GM11168 (cell line): ENCODE data around the gene BICC1.
"Not testable (repeated sequence)": the region's sequence is repeated elsewhere in the genome, so short reads cannot be mapped to it uniquely, and the experiment has no call there.

Experiments
- in situ Hi-C: fragments of 300-500 bp; cut with MboI; formaldehyde crosslinking; loops from one replicate; pipeline ENCODE4 v1.12.0; 2022; ENCODE audit warnings: low sequenced_read_pairs; ENCODE audit not compliant: unreplicated experiment

BICC1 gene

DNA sequence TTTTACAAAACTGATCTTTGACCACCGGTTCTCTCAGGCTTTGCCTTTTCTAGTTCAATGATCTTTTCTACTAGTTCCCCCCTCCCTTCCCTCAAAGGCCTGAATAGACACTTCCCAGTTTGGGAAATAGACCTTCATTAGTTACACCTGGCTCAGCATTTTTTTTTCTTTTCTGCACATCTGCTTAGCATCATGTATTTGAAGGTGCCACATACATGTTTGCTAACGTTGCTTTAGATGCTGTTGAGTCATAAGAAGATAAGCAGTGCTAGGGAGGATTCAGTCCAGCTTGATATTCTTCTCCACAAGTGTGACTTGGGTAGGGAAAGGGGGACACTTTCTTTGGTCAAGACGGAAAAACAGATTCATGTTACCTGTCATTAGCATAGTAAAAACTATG, 78.3 kb downstream of the BICC1 start:
- in situ Hi-C loops = no loop called here

DNA sequence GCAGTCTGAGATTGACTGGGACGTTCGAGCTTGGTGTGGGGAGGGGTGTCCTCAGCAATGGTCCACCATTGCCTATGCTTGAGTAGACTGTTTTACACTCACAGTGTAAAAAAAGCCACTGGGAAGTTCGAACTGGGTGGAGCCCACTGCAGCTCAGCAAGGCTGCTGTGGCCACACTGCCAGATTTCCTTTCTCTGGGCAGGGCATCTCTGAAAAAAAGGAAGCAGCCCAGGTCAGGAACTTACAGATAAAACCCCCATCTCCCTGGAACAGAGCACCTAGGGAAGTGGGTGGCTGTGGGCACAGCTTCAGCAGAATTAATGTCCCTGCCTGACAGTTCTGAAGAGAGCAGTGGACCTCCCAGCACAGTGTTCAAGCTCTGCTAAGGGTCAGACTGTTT, 80.3 kb downstream of the BICC1 start:
- in situ Hi-C loops = no loop called here

DNA sequence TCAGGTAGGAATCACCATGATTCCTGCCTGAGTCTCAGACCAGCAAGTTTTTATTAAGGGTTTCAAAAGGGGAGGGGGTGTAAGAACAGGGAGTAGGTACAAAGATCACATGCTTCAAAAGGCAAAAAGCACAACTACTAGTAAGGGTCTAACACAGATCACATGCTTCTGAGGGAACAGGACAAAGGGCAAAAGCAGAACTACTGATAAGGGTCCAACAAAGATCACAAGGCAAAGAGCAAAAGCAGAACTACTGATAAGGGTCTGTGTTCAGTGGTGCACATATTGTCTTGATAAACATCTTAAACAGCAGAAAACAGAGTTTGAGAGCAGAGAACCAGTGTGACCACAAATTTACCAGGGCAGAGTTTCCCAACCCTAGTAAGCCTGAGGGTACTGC, 84.5 kb downstream of the BICC1 start:
- in situ Hi-C loops = not testable (repeated sequence)

DNA sequence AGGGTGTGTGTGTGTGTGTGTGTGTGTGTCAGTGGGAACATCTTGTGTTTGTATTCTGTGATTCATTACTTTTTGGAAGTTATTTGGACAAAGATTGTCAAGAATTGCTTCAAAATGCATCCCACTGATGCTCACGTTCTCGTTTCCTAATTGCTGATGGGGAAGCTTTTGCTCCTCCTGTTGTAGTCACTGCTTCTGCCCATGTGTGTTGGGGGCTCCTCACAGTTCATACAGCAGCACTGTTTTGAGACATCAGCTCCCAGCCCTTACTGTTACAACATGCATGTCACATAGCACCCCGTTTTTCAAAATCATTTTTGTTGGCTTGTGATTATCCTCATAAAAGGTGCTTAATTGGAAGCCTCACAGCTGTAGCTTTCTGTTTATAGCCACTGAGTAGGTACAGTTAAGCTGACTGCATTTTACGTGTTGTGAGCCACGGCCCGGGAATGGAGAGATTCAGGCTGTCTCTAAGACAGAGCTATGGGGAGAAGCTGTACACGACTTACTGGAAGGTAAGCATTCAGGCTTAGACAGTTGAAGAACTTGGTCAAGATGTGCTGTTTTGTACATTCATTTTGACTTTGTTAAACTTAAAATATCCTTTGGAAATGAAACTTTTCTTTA, 87.4 kb downstream of the BICC1 start:
- in situ Hi-C loops = no loop called here

DNA sequence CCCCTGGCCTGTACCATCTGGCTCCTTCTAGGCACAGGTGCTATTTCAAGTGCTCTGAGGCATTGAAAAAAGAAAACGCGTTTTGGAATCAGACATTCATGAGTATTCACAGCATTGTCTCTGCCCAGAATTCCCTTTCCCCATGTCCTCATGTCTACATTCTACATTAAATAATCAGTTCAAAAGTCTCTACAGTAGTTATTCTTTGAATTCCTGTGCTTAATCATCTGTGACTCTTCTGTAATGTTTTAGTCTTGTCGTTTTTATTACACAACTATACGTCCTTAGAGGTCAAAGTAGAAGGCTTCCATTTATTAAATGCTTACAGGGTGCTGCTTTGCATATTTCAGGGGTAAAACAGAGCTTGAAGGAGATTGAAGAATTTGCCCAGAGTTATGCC, 95.7 kb downstream of the BICC1 start:
- in situ Hi-C loops = no loop called here

DNA sequence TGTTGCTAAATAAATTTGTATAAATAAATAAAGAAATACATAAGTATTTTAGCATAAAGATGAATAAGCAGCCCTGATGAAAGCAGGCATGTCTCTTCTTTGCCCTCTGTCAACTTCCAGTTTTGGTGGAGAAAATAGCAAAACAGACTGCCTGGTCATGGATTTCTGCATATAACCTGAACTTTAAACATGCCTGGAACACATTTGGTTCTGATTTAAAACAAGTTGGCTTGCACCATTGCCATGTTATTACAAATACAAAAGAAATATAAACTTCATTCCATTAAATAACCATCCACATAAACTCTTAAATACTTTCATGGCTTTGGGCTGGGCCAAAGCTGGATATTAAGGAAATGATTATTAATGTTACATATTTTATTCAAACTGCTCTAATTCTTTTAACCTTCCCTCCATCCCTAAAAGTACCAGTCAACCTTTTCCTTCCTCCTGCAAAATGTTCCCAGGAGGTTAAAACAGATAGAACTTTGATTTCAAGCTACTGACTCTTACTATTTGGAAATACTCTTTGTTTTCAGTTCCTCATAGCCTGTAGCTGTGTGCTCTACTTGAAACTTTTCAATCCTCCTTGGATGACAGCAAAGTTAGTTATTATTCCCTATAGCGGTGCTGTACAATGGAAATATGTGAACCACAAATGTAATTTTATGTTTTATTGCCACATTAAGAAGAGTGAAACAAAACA, 96.3 kb downstream of the BICC1 start:
- in situ Hi-C loops = no loop called here

DNA sequence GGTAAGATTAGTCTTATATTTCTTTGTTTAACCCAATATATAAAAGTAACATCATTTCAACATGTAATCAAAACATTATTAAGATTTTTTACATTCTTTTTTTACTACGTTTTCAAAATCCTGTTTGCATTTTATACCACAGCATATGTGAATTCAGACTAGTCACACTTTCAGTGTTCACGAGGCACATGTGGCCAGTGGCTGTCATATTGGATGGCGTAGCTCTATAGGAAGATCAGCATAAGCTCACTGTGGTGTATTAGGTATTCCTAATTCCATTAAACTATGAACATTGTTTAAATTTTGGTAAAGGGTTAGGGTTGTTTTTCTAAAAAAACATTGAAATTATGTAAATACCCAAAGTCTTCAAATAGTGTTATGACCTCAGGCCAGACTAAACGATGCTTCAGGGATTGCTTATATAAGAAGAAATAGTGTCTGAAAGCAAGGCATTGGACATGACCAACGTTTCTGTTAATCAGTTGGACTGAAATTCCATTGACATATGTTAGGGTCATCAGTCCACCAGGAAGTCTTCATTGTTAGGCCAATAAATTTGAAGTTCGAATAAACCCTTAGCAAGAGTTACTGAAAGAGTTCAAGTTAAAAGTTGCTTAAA, 97.0 kb downstream of the BICC1 start:
- in situ Hi-C loops = no loop called here

DNA sequence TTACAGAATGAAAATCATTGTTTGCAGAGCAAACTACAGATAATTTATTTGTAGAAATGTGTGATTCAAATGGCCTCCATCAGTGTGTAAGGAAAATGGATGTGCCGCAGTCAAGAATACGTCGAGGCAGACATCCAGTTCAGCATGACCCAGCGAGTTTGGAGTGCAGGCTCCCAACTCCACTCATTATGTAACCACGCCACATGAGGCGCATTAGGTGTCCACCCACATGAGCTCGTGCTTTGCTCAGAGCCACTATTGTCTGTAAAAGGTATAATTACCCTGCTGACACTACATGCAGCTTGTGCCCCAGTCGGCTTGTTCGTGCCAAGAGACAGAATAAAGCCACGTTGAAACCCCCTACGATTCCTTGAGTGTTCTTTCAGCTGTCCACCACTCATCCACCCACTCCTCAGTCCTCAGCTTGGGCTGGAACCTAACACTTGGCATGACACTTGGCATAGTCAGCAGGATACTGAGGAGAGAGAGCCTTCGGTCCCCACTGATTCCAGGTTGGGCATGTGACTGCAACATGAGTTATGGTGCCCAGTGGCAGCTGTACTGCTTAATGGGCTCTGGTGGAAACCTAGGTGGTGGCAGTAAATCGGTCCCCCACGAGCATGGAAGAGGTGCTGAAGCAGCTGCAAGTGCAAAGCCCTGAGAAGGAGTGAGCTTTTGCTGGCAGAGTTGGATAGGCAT, 102.7 kb downstream of the BICC1 start:
- in situ Hi-C loops = no loop called here

DNA sequence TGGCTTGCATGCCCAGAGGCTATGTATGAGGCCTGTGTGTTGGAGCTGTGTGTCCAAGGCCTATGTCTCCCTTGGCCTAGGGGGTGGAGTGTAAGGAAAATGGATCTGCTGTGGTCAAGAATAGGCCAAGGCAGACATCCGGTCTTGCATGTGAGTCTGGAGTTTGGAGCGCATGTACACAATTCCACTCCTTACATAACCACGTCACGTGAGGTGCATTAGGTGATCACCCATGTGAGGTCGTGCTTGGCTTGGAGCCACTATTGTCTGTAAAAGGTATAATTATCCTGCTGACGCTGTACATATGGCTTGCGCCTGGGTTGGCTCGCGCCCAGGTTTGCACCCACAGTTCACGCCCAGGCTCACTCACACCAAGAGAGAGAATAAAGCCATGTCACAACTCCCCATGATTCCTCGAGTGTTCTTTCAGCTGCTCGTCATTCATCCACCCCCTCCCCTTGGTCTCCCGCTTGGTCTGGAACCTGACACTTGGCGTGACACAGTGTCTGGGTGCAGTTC, 105.5 kb downstream of the BICC1 start:
- in situ Hi-C loops = no loop called here

DNA sequence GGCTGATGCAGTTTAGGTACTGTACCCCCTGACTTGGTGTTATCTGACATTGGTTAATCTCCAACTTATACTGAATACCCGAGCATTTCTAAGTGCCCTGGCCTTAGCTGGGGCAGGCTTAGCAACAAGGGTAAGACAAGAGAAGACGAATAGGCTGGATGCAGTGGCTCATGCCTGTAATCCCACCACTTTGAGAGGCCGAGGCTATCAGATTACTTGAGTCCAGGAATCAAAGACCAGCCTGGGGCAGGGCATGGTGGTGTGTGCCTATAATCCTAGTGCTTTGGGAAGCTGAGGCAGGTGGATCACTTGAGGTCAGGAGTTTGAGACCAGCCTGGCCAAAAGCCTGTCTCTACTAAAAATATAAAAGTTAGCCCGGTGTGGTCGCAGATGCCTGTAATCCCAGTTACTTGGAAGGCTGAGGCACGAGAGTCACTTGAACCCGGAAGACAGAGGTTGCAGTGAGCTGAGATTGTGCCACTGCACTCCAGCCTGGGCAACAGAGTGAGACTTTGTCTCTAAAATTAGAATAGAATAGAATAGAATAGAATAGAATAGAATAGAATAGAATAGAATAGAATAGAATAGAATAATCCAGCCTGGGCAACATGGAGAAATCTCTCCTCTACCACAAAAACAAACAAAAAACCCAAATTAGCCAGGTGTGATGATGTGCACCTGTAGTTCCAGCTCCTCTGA, 108.9 kb downstream of the BICC1 start:
- in situ Hi-C loops = no loop called here

DNA sequence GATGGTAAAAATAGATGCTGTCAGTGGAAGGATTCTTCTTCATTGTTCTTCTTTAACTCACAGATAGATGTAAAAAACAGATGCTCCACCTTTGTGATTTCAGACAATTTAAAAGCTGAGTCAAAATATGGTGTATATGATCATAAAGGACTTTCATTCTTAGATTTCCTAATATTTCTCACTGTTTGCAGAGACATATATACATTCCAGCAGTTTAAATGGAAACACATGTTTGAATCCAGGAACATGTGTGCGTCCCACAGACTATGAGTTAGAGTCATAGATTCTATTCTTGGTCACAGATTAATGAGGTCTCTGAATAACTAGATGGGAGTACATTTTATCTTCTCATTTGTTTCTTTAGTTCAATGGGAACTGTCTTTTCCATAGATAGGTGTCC, 109.6 kb downstream of the BICC1 start:
- in situ Hi-C loops = no loop called here

DNA sequence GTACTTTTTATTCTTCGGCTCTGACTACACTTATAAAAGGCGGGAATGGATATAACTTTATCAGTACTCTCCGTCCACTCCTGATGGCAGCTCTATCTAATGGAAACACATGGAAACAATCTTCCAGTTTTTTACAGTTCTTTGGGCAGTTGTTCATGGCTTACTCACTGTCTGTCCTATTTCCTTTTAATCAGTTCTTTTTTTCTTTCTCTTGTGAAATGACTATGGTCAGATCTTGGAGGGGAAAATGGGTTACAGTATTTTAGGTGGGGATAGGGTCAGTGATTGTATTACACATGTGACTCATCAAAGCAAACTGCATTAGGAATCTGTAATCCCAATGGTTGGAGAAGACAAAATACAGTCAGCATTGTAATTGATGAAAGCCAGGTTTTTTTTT, 112.4 kb downstream of the BICC1 start:
- in situ Hi-C loops = no loop called here

DNA sequence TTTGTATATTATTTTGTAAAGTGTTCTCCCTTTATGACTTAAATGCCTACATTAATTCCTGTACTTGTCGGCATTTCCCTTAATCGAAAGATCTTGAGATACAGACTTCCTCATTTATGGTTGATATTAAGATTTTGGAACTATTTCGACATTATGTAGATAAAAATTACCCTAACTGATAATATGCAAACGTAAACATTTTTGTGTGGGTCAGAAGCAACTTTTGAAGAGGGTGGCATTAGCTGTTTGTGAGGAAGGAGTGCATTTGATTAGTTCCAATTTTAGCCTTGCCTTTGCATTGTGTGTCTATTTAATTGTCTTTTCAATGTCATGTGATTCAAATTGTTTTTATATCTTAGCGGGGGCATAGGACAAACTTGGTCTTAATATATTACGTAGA, 114.7 kb downstream of the BICC1 start:
- in situ Hi-C loops = no loop called here

DNA sequence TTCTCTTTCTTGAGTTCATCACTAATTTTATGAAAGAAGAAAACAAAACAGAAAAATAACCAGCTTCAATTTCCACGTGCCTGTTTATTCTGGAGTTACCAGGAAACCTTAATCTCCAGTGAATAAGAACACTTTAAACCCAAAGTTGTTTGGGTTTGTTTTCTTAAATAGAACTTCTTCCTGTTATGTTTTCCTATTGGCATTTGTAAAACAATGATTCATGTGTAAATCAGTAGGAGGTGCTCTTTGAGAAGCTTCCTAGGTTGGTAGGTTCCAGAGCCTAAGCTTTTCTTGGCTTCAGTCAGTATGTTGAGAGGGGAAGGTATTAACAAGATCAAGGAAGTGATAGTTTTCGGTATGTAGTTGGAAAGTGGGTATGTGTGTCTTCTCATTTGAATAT, 119.0 kb downstream of the BICC1 start:
- in situ Hi-C loops = no loop called here

DNA sequence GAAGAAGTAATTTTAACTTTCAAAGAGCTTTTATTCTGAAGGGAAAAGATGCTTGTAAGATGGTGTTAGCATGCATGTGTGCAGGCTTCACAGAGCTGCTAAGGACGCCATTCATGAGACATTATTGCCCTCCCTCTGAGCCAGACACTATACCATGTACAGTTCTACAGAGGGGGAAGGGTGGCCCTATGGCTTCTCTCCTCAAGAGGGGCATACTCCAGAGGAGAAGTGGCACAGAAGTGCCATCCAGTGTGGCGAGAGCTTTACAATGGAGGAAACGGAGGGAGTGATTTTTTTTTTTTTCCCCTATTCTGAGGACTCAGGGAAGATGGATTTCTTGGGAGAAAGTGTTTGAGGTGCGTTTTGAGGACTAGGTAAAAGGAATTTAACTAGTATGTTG, 119.5 kb downstream of the BICC1 start:
- in situ Hi-C loops = no loop called here

DNA sequence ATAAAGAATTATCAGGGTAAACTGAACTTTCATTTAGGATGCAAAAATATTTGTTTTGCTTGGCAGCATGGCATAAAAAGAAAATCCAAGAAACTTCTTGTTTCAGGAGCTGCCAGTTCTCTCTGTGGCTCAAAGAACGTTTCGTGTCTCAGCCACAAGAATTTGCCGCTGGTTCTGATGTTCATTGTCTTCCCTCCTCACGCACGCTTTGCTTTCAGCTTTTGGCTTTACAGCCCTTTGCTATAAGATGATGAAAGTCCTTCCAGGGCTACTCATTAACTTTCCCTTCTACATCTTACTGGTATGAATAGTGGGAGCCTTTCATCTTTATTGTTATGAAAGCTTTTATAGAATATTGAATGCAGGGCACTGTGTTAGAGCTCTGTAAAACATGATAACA, 124.7 kb downstream of the BICC1 start:
- in situ Hi-C loops = no loop called here

DNA sequence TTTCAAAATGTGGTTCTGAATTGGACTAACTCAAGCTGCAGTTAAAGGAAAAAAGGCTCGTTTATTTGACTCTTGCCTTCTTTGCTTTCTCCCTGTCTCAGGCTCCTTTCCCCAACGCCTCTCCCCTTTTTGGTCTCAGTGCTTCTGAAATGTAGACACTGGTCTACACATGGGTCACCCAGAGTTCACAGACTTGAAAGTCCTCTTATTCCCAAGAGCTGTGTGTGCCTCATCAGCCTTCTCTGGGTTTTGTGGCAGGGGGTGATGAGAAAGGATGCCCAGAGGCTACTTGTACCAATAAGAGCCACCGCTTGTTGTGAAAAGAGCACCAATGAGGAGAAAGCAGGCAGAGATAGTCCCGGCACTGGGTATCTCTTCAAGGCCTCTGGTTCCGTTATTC, 125.7 kb downstream of the BICC1 start:
- in situ Hi-C loops = no loop called here

DNA sequence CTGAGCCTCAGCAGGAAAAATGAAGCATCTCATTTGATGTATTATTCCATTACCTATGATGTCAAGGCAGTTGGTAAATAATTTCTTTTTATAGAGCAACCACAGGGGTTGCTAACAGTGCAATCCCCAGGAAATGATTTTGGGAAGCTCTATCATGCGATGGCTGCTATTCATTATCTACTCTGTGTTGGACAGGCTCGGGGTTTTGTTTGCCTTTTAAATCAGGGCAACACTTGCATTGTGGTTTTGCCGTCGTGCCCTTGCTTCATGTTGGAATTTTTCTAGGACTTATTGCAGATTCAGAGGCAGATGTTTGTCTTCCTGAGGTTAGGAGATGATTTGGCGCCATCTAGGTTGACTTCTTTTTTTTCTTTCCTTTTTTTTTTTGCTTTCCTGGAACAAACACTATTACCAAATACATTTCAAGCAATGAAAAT, 128.4 kb downstream of the BICC1 start:
- in situ Hi-C loops = no loop called here

DNA sequence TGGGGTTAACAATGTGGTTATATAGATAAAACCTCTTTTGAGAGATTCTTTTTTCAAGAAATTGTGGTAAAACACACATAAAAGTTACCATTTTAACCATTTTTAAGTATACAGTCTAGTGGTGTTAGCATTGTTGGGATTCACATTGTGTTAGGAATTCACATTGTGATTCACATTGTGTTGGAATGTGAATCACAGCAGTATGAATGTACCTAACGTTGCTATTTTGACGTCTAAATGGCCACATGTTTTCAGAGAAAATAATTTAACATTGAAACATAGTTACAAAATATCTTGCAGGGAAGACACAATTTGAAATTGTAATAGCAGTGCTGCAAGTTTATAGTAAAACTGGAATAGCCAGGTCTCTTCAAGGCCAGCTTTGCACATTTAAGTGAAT, 129.0 kb downstream of the BICC1 start:
- in situ Hi-C loops = no loop called here

DNA sequence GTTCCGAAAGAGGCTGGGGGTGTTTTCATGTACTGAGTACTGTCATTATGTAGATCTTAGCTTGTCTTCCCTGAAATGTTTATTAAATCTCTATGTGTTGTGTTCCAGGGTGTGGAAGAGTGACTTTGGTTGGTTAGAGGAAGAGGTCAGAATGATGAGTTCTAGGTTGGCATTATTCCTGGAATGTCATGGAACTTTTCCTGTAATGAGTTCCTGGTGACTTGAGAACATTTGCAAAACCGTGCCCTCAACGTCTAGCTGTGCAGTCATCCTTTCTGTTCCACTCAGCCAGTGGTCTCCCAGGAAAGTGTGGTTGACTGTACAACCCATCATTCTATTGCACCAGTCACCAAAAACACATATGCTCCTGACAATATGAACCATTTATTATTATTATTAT, 129.6 kb downstream of the BICC1 start:
- in situ Hi-C loops = no loop called here
